NCI-H82 treated with DMSO at 0.1 percent for 48 hours (cell line): ENCODE data around the gene OOSP2.
"Not testable (repeated sequence)": the region's sequence is repeated elsewhere in the genome, so short reads cannot be mapped to it uniquely, and the experiment has no call there.

Experiments
- DNase-seq: peaks from one replicate; lab custom pipeline; 2025; ENCODE audit not compliant: unreplicated experiment; lab: John Stamatoyannopoulos, UW

The OOSP2 gene, protein sequence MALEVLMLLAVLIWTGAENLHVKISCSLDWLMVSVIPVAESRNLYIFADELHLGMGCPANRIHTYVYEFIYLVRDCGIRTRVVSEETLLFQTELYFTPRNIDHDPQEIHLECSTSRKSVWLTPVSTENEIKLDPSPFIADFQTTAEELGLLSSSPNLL

DNA sequence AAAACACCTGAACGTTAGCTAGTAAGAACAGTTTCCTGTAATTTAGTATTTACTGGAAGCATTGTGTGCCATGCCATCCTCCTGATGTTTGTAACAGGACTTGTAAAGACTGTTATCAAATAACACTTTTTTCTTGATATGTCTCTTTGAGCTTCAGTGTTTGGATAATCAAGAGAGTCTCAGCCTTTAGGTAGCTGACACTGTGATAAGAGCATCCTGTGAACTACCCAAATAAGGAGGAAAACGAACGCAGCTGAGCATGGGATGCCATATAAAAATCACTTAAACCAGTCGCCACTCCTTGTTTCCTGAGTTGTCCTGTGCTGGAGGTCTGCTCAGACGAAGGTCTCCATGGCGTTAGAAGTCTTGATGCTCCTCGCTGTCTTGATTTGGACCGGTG lies at the start of gene OOSP2:
OOSP2 (plus strand) TSS at position 301 of the 400 bp plus-strand sequence; CDS start at position 352, 51 bp downstream.
- no peak for DNase-seq

DNA sequence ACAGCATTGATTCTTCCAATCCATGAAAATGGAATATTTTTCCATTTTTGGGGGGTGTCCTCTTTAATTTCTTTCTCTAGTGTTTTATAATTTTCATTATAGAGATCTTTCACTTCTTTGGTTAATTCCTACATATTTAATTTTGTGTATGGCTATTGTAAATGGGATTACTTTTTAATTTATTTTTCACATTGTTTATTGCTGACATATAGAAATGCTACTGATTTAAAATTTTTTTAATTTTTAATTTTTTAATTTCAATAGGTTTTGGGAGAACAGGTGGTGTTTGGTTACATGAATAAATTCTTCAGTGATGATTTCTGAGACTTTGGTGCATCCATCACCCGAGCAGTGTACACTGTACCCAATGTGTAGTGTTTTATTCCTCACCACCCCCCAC lies 49.8 kb upstream of the OOSP2 start:
- DNase-seq, result no peak

DNA sequence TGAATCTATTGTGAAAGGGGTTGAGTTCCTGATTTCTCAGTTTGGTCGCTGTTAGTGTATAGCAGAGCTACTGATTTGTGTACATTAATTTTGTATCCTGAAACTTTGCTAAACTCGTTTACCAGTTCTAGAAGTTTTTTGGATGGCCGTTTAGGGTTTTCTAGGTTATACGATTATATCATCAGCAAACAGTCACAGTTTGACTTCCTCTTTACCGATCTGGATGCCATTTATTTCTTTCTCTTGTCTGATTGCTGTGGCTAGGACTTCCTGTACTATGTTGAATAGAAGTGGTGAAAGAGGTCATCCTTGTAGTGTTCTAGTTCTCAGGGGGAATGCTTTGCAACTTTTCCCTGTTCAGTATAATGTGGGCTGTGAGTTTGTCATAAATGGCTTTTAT lies 47.8 kb upstream of the OOSP2 start:
- DNase-seq, result no peak

DNA sequence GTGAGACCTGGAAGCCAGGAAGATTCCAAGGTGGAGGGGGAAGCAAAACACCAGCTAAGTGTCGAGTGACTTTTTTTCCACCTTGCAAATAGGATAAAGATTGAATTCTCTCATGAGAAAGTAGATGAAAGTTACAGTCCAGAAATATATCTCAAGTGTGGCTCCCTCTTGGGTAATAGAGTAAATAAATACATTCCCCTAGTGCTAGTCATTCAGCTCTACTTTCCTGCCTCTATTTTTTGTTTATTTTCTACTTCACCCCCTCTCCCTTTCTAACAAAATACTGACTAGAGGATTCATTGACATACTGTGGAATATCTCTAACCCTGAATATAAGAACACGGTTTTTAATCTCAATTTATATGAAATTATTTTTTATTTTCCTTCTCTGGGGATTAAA lies 42.4 kb upstream of the OOSP2 start:
- DNase-seq, result no peak

DNA sequence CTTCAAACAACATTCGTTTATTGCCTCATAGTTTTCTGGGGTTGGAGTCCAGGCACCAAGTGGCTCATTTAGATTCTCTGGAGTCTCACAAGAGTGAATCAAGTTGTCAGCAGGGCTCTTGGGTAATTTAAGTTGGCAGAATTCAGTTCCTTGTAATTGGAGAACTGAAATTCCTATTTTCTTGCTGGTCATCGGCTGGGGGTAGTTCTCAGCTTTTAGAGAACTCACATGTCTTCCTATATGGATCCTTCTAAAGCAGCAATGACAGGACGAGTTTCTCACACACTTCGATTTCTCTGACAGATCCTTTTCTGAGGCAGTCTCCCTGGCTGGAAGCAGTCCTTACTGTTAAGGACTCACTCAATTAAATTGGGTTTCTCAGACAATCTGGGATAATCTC lies 40.5 kb upstream of the OOSP2 start:
- DNase-seq, result peak; percentile 1

DNA sequence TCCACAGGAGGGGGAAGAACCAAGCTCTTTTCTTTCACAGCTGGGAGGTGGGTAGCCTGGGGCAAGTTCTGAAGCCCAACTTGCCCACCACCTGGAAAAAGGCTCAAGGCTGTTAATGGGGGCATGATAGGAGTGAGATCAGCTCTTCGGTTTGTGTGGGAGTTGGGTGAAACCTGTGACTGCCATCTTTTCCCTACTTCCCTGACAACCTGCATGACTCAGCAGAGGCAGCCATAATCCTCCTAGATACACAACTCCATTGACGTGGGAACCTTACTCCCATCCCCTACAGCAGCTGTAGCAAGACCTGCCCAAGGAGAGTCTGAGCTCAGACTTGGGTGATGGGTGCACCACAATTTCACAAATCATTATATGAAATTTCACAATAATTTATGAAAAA lies 36.5 kb upstream of the OOSP2 start:
- DNase-seq, result no peak

DNA sequence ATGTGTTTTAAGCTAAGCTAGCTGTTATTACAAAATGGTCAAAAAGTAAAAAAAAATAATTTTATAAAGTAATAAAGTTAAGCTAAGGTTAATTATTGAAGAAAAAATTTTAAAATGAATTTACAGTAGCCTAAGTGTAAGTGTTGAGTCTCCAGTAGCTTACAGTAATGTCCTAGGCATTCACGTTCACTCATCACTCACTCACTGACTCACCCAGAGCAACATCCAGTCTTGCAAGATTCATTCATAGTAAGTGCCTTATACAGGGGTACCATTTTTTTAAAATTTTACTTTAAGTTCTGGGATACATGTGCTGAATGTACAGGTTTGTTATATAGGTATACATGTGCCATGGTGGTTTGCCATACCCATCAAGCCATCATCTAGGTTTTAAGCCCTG lies 34.8 kb upstream of the OOSP2 start:
- DNase-seq, result no peak

DNA sequence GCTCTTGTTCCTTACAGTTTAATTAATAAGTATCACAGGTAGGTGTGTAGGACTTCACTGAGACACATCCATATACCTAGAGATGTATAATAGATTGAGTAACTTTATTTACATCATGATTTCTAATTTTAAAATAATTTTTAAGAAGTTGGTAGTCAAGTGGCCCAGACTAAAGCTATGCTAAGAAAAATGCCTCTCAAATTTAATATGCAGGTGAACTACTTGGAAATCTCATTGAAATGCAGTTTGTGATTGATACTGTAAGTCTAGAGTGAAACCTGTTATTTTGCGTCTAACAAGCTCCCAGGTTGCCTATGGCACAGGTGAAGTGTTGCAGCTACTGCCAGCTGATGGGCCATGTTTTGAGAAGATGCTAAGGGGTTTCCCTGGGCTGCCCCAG lies 23.3 kb upstream of the OOSP2 start, which contains the start of gene OOSP4B:
OOSP4B (plus strand) TSS at position 301 of the 400 bp plus-strand sequence.
- DNase-seq, result no peak

DNA sequence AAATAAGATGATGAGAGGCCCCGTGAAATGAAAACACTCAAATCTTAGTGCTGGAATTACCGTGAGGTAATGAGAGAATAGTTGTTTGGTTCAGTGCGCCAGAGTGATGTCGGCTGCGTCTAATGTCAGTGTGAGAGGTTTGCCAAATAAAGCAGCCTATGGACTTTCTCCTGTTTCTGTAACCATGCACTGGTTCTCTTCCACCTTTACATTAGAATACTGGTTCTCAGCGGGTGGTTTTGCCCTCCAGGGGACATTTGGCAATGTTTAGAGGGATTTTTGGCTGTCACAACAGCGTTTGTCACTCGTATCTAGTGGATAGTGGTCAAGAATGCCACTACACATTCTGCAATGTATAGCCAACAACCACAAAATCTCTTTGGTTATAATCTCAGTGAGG lies 22.2 kb upstream of the OOSP2 start:
- no peak for DNase-seq

DNA sequence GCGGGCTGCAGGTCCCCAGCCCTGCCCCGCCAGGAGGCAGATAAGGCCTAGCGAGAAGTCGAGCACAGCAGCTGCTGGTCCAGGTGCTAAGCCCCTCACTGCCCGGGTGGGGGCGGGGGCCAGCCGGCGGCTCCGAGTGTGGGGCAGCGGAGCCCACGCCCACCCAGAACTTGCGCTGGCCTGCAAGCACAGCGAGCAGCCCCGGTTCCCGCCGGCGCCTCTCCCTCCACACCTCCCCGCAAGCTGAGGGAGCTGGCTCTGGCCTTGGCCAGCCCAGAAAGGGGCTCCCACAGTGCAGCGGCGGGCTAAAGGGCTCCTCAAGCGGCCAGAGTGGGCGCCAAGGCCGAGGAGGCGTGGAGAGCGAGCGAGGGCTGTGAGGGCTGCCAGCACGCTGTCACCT lies 19.8 kb upstream of the OOSP2 start:
- DNase-seq, result not testable (repeated sequence)

DNA sequence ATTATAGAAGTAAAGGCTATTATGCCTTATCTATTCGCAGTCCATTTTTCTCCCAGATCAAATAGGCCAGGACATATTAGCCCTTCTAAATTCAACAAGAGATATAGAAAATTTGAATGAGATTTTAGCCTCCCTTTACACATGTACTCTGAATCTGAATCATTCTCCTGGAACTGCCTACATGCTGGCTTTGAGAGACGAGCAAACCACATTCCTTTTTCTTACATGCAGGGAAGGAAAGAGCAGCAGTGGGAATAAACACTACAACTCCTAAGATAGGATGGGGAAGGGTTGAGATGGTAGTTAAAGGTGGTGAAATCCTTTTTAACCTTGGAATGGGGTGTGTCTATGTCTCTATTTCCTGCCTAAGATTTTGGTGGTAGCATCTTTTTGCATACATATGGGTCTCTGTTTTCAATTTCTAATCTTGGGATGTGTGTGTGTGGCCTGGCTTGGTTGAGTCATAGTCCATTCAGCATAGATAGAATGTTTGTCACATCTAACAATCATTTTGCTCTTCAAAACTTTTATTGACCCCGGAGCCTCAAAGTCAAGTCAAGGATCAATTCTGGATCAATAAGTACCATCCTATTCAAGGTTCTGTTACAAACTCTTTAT lies 11.1 kb upstream of the OOSP2 start:
- DNase-seq, result no peak

DNA sequence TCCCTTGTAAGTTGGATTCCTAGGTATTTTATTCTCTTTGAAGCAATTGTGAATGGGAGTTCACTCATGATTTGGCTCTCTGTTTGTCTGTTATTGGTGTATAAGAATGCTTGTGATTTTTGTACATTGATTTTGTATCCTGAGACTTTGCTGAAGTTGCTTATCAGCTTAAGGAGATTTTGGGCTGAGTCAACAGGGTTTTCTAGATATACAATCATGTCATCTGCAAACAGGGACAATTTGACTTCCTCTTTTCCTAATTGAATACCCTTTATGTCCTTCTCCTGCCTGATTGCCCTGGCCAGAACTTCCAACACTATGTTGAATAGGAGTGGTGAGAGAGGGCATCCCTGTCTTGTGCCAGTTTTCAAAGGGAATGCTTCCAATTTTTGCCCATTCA lies 10.2 kb downstream of the OOSP2 start:
- DNase-seq, result not testable (repeated sequence)

DNA sequence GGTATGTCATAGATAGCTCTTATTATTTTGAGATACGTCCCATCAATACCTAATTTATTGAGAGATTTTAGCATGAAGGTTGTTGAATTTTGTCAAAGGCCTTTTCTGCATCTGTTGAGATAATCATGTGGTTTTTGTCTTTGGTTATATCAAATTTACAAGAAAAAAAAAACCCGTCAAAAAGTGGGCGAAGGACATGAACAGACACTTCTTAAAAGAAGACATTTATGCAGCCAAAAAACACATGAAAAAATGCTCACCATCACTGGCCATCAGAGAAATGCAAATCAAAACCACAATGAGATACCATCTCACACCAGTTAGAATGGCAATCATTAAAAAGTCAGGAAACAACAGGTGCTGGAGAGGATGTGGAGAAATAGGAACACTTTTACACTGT lies 10.6 kb downstream of the OOSP2 start:
- not testable (repeated sequence) for DNase-seq

DNA sequence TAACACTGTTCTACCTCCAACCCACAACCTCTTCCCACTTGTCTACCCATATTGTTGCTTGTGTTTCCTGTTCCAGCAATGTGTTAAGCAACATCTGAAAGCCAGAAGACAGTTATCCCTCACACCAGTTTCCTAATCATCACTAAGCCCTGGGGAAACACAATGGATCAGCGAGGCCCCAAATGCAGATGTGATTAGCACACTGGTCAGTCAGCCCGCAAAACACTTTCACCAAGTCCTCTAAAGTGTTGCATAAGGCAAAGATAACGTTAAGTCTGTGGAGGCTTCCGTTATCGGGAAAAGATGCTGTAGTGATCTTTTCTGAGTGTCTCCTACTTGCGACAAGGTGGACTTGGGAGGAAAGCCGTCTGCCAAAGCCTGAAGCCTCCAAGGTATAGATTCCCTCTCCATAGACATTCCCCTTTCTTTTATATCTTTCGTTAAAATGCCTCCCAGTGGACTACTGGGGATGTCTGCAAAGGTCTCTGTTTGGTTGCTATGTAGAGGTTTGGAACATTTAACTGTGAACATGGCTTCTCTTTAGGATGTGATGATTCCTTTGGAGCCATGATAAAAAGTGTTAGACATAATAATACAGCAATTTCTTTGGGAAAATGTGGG lies 16.2 kb downstream of the OOSP2 start, which contains the start of gene MS4A3:
MS4A3 (plus strand) TSS at position 317 of the 621 bp plus-strand sequence. CDS start 4,496 bp downstream, outside the sequence.
- DNase-seq, result no peak

DNA sequence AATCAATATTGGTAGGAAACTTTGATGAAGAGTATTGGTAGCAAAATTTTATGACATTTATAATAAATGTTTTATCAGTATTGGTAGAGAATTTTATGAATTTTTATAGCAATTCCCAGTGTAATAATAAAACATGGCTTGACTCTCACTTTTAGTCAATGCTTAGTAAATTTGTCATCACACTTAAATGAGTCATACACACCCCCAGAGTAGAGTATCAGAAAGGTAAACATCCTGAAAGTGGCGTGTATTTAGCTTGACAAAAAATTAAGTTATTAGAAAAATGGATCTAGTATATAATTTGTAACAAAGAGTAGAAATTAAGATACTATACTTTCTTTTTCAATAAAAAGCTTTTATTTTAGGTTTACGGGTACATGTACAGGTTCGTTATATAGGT lies 18.8 kb downstream of the OOSP2 start:
- DNase-seq, result no peak

DNA sequence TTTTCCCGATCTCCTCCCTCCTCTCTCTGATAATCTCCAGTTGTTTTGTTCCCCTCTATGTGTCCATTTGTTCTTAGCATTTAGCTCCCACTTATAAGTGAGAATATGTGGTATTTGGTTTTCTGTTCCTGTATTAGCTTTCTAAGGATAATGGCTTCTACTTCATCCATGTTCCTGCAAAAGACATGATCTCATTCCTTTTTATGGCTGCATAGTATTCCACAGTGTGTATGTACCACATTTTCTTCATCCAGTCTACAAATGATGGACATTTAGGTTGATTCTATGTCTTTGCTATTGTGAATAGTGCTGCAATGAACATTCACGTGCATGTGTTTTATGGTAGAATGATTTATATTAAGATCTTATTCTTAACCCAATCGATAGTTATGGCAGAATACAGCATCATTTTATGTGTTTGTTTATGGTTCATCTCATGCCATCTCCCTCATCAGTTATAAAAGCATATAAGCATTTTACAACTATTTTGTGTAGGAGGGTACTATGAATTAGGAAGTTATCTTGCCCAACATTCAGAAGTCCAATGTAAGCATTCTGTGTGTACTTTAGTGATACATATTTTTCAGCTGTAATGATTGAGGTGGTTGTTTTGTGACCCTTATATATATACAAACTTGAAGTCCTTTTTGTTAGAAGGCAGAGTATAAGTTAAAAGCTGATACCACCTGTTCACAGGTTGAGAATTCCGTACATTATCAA lies 19.5 kb downstream of the OOSP2 start:
- DNase-seq, result no peak

DNA sequence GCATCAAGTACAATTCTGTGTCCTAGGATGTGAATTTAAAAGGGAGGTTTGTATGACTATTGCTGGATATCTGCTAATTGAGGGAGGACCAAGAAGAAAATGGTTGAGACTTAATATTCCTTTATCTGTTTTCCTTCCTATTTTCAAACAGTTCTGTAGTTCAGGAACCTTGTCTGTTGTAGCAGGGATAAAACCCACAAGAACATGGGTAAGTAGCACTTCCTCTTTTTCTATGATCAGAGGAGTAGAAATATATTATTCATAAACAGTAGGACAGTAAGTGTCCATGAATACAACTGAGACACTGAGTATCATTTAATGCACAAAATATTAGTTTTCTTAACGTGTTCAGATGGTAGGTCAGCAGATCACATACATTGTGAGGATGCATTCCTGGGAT lies 23.9 kb downstream of the OOSP2 start:
- DNase-seq, result no peak

DNA sequence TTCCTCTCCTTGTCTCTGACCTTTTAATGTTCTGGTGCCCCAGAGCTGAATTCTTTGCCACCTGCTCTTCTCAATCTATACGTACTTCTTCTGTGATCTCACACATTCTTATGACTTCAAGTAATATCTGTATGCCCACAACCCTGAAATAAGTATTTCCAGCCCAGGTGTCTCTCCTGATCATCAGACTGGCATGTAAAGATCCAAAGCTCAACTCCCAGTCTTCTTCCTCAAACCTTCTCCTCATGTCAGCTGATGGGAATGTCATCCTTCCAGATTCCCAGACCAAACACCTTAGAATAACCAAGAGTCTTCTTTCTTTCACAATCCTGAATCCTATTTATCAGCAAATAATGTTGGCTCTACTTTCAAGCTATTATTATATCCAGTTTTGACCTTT lies 25.6 kb downstream of the OOSP2 start:
- DNase-seq, result no peak

DNA sequence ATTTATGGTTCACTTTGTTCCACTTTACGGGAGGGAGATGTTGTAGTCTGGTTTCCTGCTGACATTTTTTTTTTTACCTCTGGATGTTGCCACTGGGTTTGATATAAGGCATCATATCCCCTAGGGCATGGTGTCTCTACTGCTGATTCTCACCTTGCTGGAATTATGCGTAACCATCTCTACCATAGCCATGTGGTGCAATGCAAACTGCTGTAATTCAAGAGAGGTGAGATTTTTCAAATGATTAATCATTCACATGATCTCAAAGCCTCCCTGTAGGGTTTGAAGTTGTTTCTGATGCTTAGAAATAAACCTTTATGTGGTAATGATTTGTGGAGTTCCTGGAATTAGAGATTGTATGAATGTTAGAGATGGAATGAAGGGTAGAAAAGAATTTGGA lies 29.2 kb downstream of the OOSP2 start:
- no peak for DNase-seq

DNA sequence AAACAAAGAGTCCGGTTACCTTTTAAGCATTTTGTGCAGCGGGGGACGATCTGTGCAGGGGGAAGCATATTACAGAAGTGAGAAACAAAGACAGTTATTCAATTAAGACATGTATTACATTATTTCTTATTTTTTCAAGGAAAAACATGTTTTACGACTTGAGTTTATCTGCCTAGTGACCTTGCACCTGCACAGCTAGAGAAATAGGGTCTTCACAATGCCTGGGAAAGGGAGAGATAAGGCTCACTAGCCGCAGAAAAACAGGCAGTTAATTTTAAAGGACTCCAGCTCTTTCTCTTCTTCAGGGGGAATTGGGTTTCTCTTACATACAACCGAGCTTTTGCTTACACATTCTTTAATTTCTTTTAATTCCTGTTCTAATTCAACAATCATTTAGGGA lies 31.4 kb downstream of the OOSP2 start:
- not testable (repeated sequence) for DNase-seq

DNA sequence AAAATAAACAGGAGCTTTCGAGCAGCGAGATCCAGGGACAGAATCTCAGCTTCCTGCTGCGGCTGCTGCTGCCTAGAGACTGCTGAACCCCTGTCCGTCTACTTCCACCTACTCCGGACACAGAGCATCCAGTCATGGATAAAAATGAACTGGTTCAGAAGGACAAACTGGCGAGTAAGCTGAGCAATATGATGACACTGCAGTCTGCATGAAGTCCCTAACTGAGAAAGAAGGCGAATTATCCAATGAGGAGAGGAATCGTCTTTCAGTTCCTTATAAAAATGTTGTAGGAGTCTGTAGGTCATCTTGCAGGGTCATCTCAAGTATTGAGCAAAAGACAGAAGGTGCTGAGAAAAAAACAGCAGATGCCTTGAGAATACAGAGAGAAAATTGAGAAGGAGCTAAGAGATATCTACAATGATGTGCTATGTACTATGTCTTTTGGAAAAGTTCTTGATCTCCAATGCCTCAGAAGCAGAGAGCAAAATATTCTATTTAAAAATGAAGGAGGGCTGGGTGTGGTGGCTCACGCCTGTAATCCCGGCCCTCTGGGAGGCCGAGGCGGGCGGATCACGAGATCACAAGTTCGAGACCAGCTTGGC lies 37.1 kb downstream of the OOSP2 start:
- DNase-seq, result no peak
